Stimulated activated CD4-positive, alpha-beta T cell treated with anti-CD3 and anti-CD28 coated beads, Interleukin-1b, Interleukin-23, amount 100 ng/mL, for 48 hours (primary cell): ENCODE results near the gene TFF3.

Experiments
- DNase-seq: peaks from one replicate; pipeline ENCODE4 v3.0.0-alpha.2; 2020

TFF3 gene

DNA sequence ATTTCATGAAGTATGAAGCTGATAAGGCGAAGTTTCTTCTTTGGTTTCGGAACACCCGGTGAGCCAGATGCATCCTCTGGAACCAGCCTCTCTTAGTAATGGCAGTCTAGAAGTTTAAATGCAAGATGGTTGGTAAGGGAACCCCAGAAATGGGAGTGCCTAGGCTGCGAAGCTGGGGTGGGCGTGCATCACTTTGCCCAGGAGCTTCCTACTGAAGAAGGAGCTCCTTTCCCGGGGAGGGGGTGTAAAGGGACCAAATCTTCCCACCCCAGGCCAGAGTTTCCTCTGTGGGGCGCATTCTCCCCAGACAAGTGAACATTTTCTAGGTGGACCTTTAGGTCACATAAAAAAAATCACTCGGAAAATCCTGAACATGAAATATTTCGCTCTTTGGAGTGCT lies 31.2 kb upstream of the TFF3 start:
- no peak for DNase-seq

DNA sequence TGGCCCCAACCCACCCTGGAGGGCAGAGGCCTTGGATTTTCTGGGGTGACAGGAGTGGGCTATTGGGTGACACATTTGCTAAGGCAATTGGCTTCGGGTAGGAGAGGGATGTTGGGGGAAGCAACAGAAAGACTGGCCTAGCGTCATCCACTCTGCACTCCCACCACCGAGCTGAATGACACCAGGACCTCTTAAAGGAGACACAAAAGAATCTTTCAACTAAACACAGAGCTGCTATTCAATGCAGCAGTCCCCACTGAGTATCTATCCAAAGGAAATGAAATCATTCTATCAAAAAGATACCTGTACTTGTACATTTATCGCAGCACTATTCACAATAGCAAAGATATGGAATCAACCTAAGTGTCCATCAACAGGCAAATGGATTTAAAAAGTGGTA lies 29.4 kb upstream of the TFF3 start:
- DNase-seq: no peak

DNA sequence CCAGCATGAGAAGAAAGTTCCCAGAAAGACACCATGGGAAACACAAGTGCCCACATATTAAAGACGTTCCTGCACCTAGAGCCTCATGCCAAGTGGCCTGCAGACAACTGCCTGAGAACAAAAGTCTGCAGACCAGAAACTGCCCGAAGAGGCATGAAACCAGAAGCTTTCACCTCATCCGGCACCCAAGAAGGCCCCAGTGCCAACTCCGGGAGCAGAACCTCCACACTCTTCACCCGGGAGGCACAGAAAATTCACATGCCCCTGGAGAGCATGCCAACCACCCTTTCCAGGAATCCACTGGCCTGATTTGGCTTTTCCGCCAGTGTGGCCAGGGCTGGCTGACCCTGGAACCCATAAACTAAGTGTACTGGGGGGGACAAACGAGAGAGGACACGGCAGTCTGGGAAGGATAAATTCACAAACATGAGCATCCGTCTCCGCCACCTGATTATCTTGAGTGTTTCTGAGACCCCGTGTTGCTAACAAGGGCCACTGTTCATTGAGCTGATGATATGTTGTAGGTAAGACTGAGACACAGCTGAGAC lies 28.8 kb upstream of the TFF3 start:
- no peak for DNase-seq

DNA sequence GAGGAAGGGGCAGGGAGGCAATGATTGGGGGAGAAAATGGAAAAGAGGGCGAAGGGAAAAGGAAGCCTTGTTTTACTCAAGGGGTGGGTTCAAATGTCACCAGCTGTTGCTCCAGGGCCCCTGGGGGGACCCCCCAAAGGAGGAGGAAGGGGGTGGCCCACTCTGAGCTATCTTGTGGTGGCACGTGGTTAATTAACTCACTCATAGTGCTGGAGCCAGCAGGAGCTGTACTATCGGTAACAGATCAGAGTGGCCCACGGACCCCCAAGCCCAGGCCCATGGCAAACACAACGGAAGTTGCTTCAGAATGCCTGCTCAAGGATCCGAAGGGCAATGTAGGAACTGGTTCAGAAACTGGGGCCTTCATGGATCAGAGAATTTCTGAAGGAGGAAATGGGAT lies 28.3 kb upstream of the TFF3 start:
- DNase-seq: no peak

DNA sequence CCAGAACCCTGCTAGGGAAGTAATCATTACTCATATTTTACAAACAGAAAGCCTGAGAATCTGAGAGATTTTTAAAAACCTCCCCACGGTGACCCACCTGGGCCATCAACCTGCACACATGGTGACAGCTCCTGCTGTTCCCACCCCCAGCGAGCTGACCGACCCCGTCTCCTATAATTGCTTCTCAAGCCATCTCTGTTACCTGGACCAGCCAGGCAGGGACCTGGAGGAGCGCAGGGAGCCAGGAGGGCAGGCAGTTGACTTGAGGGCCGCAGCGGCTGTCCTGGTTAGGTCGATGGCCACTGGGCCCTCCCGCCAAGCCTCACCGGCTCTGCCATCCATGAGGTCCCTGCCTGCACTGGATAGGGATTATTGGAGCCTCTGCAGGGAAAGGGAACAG lies 27.9 kb upstream of the TFF3 start:
- DNase-seq: no peak

DNA sequence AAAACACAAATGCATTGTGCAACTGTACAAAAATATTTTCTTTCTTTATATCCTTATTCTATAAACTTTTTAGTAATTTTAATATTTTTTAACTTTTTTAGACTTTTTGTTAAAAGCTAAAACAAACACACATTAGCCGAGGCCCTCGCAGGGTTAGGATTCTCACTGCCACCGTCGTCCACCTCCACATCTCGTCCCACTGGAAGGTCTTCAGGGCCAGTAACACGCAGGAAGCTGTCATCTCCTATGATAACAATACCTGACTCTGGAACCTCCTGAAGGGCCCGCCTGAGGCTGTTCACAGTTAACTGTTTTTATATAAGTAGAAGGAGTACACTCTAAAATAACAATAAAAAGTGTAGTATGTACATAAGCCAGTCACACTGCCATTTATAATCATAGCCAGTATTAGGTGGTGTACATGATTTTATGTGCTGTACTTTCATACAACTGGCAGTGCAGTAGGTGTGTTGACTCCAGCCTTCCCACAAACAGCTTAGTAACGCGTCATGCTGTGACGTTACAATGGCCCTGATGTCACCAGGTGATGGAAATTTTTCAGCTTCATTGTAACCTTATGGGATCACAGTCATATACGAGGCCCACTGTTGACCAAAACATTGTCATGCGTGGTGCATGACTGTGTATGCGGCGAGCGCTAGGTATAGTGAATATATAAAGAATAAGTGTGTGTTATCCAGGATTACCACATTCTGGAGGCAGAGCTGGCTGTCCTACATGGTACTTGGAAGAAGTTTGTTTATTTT lies 26.8 kb upstream of the TFF3 start:
- peak; percentile 16 for DNase-seq

DNA sequence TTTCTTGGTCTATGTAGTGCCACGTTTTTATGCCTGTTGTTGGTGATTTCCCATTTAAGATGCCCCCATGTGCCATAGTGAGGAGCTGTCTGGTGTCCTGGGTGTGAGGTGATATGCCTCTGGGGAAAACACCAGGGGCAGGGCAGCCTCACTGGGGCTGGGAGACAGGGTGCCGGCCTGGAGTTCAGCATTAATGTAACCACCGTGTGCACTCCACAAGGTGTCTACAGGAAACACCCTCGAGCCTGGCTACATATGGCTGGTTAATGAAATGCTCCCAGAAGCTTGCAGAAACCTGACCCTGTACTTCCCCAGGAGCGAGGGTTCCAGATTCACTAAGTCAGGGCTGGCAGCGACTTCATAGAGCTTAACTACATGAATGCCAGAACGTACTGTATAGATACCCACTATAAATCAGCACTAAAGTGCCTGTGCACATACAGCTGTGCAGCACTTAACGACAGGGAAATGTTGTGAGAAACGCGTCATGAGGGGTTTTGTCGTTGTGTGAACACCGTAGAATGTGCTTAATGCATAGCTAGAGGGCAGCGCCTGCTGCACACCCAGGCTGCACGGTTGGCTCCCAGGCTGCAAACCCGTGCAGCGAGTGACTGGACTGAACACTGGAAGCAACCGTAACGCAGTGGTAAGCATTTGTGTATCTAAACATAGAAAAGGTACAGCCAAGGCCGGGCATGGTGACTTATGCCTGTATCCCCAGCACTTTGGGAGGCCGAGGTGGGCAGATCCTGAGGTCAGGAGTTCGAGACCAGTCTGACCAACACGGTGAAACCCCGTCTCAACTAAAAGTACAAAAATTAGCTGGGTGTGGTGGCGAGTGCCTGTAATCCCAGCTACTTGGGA lies 25.2 kb upstream of the TFF3 start:
- DNase-seq: no peak

DNA sequence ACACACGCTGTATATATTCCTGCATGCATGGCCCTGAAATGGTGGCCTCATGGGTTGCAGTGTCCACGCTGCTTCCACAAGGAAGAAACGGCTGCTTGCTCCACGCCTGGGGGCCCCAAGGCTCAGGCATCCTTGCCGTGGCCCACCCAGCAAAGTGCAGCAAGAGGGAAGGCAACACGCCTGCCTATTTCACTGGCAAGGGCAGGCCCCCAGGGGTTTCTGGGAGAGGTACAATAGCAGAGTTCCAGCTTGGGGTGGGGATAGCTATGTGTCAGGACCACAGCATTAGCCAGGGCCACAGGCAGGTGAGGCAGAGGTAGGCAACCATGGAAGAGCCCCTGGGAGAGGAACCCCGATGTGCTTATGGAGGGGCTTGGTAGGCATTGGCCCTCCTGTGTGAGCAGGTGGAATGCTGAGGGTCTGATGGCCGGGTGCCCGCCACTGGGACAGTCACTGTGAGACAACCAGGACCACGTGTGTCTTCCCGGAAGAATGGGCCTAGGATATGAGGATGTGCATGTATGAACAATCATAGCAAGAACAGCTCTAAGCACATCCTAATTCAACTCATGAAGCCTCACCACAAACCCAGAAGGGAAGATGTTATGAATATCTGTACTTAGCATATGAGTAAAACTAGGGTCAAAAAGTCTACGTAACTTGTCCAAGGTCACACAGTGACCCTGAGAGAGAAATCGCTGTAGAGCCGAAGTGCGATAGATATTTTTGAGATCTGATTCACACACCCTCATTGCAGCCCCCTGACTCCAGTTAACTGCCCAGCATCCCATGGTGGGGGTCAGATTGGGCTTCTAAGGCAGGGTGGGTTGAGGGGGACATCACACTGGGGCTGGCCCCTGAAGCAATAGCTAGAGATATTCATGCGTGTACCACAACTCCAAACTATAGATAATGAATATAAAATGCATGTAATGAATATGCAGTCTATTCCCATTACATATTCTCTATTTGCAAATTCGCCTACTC lies 23.8 kb upstream of the TFF3 start:
- no peak for DNase-seq

DNA sequence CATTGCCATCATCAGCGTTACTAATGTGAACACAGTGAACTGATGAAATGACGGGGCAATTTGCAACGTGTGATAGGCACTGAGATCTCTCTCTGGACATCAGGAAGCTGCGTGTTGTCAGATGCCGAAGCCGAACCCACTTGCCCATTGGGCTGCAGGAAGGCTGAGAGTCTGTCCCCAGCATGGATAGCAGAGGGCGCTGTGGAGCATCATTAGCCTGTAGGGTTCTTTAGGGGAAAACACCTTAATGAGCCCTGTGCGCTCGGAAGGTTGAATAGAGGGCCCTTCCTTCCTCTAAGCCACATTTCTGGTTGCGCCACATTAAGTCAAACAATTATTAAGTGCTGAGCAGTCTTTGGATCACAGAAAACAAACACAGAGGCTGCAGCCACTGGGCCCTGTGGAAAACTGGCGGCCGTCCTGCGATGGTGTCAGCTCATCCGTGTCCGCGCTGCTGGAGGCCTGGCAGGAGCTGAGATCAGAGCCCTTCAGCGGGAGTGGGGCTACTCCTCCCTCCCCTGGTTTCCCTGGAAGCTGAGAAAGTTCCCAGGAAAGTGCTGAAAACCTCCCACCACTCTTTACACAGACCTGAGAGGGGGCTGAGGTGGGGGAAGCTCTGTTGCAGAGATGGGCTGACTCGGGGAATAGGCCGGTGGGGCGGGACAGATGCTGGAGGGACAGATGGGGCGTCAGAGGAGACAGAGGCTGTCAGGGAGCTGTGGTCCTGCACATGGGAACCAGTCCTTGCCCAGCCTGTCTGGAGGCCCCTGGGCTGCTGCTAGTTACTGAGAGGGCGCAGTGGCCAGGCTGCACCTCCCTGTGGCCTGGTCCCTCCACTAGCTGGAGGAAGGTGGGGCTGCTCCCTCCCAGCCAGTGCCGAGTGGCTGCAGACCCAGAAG lies 22.9 kb upstream of the TFF3 start:
- DNase-seq: peak; percentile 84

DNA sequence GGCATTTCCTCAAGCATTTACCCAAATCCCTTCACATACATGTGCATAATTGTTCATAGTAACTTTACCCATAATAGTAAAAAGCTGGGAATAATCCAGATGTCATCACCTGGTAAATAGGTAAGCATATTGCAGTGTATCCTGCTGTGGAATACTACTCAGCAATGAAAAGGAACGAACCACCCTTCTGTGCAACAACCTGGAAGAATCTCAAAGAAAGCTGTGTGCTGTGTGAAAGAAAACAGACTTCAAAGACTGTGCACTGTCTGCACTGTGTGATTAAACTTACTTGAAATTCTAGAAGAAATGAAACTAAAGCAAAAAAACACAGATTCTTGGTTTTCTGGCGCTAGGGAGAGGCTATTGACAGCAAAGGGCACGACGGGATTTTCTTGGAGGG lies 22.1 kb upstream of the TFF3 start:
- no peak for DNase-seq

DNA sequence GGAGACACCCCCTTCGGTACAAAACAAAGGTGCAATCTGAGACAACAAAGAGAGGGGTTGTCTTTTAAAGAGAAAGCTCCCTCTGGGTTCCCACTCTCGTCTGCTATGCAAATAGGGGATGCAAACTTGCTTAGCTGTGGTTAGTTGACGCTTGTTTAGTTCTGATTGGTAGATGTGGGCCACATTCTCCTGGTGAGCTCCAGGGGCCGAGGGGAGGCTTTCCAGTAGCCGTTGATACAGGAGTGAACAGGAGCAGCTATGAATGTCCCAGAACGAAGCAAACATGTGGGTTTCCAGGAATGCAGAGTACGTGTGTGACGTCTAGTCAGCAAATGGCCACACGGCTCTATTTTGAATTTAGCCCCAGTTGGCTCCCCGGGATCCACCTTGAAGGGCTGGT lies 20.8 kb upstream of the TFF3 start:
- DNase-seq: no peak

DNA sequence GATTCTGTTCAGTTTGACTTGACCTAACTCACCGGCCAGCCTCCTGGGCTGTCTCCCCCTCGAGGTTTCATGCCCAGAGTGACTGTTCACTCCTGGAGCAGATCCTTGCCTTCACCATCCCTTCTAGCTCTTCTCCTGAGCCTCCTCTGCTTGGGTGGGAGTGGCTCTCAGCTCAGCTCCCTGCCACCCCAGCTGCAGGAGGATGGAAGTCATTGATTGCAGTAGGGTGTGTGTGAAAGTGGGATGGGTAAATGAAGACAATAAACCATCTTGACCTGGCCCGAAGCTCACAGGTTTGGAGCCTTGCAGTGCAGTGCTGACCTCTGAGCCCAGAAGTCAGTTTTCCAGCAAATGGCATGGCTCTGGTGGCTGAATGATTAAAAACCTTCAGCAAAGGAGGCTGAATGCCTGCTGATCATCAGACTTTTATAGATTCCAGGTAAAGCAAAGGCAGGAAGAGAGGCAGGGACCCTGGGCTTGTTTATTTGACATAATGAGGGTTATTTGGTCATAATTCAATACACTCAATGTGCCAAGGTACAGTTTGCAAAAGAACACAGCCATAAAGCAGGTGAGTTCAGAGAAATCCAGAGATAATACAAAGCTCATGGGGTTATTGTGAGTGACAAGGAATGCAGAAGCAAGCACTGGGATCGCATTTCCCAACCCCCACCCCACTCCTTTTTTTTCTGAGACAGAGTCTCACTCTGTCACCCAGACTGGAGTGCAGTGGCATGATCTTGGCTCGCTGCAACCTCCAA lies 17.5 kb upstream of the TFF3 start:
- DNase-seq: no peak

DNA sequence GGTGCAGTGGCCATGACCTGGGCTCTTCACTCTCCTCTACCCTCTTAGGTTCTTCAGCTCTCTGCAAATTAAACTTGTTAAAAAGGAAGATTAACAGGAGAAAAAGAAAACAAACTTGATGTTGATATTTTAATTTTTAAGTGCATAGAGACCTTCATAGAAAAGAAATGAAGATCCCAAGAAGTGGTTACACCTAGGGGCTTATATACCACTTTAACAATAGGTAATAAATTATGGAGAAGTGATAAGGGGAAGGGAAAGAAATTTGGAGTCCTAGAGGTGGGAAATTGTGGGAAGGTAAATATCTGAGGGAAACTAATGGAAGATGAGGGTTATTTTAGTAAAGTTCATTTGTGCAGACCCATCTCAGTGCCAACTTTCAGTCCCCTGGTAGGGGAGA lies 16.5 kb upstream of the TFF3 start:
- DNase-seq: no peak

DNA sequence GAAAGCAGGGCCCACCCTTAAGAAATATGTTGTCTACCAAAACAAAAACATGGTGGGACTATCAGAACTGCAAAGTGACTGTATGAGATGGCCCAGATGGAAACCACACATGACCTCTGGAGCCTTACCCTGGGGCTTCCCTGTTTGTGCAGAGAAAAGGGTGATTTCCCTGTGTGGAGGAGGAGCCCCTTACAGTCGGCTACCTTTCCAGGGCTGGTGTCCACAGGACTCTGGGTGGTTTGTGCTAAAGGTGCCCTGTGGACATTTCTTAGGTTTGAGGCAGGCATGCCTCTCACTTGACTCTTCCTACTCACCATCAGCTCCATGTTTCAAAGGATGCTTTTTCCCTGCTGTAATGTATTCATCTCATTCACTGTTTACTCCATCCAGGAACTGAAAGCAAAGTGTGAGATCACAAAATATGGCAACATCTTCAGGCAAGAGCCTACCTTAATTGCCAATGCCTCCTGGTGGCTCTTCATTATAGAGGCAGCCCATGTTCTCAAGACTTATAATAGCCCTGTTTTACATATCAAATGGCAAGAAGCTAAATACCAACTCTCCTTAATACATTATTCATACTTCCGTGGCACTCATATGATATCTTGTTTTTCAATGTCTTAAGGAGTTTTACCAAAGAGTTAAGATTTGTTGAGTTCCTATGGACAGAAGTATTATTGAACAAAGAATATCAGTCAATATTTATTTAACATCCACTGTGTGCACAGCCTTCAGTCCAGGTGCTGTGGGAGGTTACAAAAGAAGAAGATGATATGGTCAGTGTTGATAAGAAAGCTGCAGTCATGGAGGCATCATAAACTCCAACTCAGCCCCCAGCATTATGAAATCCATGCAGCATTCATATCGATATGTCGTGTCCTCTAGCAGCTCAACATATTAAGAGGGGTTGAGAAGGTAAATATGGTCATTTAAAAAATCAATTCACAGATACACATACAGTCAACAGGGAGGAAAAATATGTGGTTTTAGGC lies 15.5 kb upstream of the TFF3 start:
- DNase-seq: no peak

DNA sequence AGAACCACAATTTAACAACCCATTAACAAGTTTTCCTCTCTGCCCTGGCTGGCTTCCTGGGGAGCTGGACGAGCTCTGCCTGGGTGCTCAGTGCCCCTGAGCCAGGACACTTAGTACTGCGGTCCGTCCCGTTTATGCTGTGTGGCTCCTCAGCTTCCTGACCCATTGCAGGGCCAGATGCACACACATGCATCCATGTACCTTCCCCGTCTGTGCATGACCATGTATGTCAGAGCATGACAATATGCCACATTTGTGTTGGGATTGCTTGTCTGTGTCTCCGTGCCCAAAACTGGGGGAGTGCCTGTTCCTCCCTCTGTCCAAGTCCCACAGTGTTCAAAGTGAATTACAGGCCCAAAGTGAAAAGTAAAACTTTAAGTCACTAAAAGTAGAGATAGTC lies 9.7 kb upstream of the TFF3 start:
- no peak for DNase-seq

DNA sequence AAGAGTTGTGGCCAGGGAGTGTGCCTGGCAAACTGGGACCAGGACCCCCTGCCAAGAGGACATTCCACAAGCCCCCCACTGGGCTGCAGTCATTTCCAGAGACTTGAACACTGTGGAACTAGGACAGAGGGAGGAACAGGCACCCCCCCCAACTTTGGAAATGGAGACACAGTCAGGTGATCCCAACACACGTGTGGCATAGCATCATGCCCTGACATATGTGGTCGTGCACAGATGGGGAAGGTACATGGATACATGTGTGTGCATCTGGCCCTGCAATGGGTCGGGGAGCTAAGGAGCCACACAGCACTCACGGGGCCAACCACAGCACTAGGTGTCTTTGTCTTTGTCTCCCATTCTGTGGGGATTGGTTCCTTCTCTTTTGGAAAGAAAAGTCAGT lies 6.6 kb upstream of the TFF3 start:
- DNase-seq: no peak

DNA sequence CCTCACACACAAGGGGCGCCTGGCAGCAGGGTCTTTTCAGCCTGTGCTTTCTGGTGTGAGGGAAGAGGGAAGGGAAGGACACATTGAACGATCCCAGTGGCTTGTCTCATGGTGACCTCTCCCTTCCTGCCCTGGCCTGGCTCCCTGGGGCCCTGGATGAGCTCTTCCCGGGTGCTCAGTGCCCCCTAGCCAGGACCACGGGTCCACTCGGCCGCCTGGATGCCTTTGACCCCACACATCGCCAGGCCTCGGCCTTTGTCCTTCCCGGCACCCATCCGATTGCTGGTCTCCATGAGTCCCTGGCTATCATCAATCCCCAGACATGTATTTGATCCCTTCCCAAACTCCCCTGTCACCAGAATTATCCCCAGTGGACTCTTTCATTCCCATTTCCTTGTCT lies 6.0 kb upstream of the TFF3 start:
- no peak for DNase-seq

DNA sequence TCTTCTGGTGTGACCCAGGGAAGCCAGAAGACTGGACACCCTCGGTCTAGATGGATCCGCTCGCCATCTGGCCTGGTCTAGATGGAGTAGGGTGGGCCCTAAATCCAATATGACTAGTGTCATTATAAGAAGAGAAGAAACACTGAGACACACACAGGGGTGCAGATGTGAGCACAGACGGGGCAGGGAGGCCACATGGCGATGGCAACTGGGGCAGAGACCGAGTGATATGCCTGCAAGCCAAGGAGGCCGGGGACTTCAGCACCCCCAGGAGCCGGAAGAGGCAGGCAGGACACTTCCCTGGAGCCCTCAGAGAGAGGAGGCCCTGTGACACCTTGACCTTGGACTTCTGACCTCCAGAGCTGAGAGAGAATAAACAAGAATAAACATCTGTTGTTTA lies 5.6 kb upstream of the TFF3 start:
- DNase-seq: no peak

DNA sequence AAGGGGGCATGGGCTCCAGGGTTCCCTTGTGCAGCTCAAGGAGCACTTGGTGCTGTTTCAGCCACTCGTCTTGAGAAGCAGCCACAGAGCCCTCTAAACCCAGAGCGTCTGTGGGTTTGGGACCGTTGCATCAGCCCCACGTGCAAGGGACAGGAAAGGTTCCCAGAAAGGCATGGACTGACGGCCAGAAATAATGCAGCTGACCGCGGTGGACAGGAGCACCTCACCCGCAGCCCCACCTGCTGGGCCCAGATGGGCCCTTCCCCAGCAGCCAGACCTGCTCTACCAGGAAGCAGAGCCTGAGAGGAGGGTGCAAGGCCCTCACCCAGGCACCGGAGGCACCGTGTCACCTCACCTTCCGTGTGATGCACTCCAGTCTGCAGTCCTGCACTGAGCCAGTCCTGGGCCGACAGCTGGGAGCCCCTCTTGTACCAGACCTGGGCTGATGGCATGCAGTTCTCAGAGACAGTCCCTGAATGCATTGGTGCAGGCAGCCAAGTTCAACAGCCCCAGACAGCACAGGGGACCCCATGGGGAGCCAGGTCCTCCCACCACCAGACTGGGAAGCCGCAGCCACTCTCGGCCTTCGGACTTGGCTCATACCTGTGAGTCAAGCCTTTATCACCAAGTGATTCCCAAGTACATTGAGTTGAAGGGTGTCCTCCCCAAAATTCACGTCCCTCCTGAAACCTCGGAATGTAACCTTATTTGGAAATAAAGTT lies 4.8 kb upstream of the TFF3 start:
- DNase-seq: no peak
